ENCODE results near the gene HTR7.
"Not testable (repeated sequence)": the region's sequence is repeated elsewhere in the genome, so short reads cannot be mapped to it uniquely, and the experiment has no call there.

The HTR7 gene

GRCh38 chr10:90857635-90858460 is at the start of gene HTR7:
TSS of gene HTR7 (minus strand) at chr10:90858039. CDS start at chr10:90857671, 368 bp downstream.
- ATAC-seq (peak; percentile 81), DNase-seq (peak; percentile 70)

GRCh38 chr10:90906596-90906995 is 48.8 kb upstream of the HTR7 start:
- ATAC-seq: peak; percentile 61
- DNase-seq: no peak

GRCh38 chr10:90905925-90906324 is 48.1 kb upstream of the HTR7 start:
- DNase-seq (no peak), ATAC-seq (peak; percentile 9)

GRCh38 chr10:90896916-90897315 is 39.1 kb upstream of the HTR7 start:
- not testable (repeated sequence) for DNase-seq, ATAC-seq

GRCh38 chr10:90893190-90893589 is 35.4 kb upstream of the HTR7 start:
- ATAC-seq (no peak), DNase-seq (no peak)

GRCh38 chr10:90890347-90890746 is 32.5 kb upstream of the HTR7 start:
- ATAC-seq: no peak
- DNase-seq: no peak

- ATAC-seq: no peak
Observed at GRCh38 chr10:90889636-90890035, 31.8 kb upstream of the HTR7 start.

GRCh38 chr10:90888387-90888786 is 30.5 kb upstream of the HTR7 start:
- DNase-seq (no peak), ATAC-seq (no peak)

More at GRCh38 chr10:90889636-90890035, 31.8 kb upstream of the HTR7 start:
- no peak for DNase-seq

- ATAC-seq: no peak
Observed at GRCh38 chr10:90887555-90887954, 29.7 kb upstream of the HTR7 start.

GRCh38 chr10:90885176-90885575 is 27.3 kb upstream of the HTR7 start:
- no peak for ATAC-seq
- no peak for DNase-seq

More at GRCh38 chr10:90887555-90887954, 29.7 kb upstream of the HTR7 start:
- no peak for DNase-seq

GRCh38 chr10:90884431-90884830 is 26.6 kb upstream of the HTR7 start:
- ATAC-seq (no peak), DNase-seq (no peak)

GRCh38 chr10:90880059-90880719 is 22.4 kb upstream of the HTR7 start:
- ATAC-seq, DNase-seq: not testable (repeated sequence)

- DNase-seq (no peak), ATAC-seq (no peak)
Observed at GRCh38 chr10:90879062-90879461, 21.2 kb upstream of the HTR7 start.

- peak; percentile 10 for DNase-seq
- ATAC-seq: peak; percentile 21
Observed at GRCh38 chr10:90872648-90873020, 14.8 kb upstream of the HTR7 start.

GRCh38 chr10:90871766-90872647 is 14.2 kb upstream of the HTR7 start, which contains the start of gene RPP30:
TSS of gene RPP30 (plus strand) at chr10:90871974. CDS start at chr10:90871987, 13 bp downstream.
- ATAC-seq (peak; percentile 98), DNase-seq (peak; percentile 86)

- DNase-seq (peak; percentile 39), ATAC-seq (peak; percentile 47)
Observed at GRCh38 chr10:90871279-90871765, 13.5 kb upstream of the HTR7 start.

- ATAC-seq: no peak
- DNase-seq: no peak
Observed at GRCh38 chr10:90866050-90866598, 8.3 kb upstream of the HTR7 start.

GRCh38 chr10:90865401-90865800 is 7.6 kb upstream of the HTR7 start:
- ATAC-seq (no peak), DNase-seq (no peak)

GRCh38 chr10:90862908-90863514 is 5.2 kb upstream of the HTR7 start:
- DNase-seq: no peak
- ATAC-seq: no peak

GRCh38 chr10:90860790-90861189 is 3.0 kb upstream of the HTR7 start:
- DNase-seq (no peak), ATAC-seq (no peak)

- DNase-seq (no peak), ATAC-seq (peak; percentile 60)
Observed at GRCh38 chr10:90859321-90859751, 1.5 kb upstream of the HTR7 start.

Data from stimulated activated naive CD8-positive, alpha-beta T cell treated with anti-CD3 and anti-CD28 coated beads, Interleukin-15, Interleukin-2, amounts not matched to agents 100 U/mL and 50 U/mL, for 24 hours (primary cell).